Hematopoietic multipotent progenitor cell treated with erythropoietin and hydrocortisone succinate and interleukin-3 and kit ligand, for 17 days (in vitro differentiated cells): Measurements from ENCODE around the gene WDR49.
"Not testable (repeated sequence)": the region's sequence is repeated elsewhere in the genome, so short reads cannot be mapped to it uniquely, and the experiment has no call there.

Experiments used
- DNase-seq: peaks from one replicate; pipeline ENCODE4 v3.0.0-alpha.2; 2015; ENCODE audit warnings: low spot score

Gene WDR49

DNA sequence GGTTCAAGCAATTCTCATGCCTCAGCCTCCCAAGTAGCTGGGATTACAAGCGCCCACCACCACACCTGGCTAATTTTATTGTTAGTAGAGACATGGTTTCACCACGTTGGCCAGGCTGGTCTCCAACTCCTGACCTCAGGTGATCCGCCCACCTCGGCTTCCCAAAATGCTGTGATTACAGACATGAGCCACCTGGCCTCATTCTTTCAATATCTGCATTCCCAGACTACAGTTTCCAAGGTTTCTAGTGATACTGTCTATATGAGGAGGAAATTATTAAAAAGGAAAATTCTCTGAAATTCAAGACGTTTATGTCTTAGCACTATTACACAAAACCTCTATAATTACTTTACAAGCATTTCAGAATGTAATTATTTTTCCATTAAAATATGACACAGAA is 39.5 kb downstream of the WDR49 start:
- DNase-seq = not testable (repeated sequence)

GRCh38 chr3:167611718-167612117 is 42.0 kb downstream of the WDR49 start:
- no peak for DNase-seq

GRCh38 chr3:167609156-167609555 is 44.6 kb downstream of the WDR49 start:
- no peak for DNase-seq

DNA sequence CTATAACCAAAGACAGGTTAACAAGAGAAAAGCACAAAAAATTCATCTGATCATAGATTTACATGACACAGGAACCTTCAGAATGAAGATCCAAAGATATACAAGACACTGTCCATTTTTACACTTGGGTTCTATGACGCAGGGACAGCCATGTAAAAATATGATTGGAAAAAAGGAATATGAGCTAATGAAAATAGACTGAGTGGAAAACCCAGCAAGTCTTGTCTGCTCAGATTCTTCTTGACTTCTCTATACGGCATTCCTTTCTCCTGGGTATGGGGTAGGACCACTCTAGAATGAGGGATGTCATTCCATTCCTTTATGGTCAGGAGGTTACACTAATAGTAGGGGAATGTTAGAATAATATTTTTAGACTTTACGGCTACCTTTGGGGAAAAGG is 46.9 kb downstream of the WDR49 start:
- no peak for DNase-seq

DNA sequence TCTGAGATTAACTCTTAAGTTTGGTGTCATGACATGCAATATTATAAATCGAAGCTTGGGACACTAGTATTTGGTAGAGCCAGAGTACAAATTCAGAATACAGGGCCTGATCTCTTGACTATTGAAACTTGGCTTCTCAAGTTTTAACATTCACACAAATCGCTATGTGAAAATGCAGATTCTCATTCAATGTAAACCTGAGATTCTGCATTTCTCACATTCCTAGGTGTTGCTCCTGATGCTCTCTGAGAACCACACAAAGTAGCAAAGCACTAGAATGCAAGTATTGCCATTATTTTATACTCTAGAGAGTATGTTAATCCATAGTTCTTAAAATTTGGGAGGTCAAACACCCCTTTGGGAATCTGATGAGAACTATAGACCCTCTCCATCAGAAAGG is 47.9 kb downstream of the WDR49 start:
- DNase-seq = no peak

GRCh38 chr3:167602041-167602440 is 51.7 kb downstream of the WDR49 start:
- DNase-seq = no peak

DNA sequence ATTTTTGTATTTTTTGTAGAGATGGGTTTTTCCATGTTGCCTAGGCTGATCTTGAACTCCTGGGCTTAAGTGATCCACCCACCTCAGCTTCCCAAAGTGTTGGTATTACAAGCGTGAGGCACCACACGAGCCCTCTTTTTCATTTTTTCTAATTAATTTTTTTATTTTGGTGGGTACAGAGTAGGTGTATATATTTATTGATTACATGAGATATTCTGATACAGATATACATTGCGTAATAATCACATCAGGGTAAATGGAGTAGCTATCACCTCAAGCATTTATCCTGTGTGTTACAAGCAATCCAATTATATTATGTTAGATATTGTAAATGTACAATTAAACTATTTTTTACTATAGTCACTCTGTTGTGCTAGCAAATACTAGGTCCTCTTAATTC is 66.1 kb downstream of the WDR49 start:
- no peak for DNase-seq

GRCh38 chr3:167575000-167575600 is 78.6 kb downstream of the WDR49 start:
- no peak for DNase-seq

DNA sequence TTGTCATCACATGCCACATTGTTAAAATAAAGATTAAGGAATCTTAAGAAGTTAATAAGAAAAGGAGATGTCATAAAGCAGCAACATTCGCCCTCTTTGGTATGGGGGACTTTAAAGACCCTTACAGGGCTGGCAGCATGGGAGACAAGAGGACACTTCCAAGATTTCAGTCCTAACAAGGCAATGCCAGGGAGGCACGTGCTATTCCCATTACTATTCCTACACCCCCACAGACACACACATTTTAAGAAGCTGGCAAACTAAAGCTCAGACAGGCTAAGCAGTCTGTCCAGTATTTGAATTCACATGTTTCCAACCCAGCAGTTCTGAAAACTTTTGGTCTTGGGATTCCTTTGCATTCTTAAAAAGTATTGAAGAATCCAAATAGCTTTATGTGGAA is 80.8 kb downstream of the WDR49 start:
- no peak for DNase-seq

GRCh38 chr3:167568634-167569033 is 85.1 kb downstream of the WDR49 start:
- DNase-seq = no peak

- DNase-seq = no peak
Observed at GRCh38 chr3:167565489-167565888, 88.3 kb downstream of the WDR49 start.

DNA sequence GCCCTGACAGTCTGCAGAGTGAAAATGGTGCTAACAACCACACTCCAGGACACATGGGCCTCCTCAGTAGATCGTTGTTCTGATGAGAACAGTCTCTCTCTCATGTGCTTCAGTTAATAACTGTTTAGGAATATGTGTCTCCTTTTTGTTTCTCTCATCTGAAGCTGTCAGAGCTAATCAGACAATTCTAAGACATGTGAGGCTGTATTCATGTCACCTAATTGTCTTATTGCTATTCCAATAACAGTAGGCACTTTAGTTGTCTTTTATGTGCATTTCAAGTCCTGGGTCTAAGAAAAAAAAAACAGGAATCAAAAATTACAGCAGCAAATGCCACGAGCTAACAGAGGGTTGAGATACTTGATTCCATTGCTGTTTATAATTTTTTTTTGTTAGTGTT is 89.1 kb downstream of the WDR49 start:
- no peak for DNase-seq

- no peak for DNase-seq
Observed at GRCh38 chr3:167559924-167560323, 93.8 kb downstream of the WDR49 start.

DNA sequence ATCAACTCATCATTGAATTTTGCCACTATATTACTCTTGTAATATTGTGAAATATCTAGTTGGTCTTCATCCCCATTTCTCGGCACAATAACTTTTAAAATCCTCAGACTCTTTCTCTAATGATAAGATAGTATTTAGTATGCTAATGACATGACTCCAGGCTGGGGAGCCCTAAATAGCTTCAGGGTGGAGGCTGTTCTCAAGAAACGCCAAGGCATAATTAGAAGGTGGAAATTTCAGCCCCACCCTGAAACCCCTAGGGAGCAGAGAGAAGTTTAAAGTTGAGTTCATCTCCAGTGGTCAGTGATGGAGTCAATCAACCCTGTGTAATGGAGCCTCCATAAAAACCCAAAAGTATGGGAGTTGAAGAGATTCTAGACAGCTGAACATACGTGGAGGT is 98.8 kb downstream of the WDR49 start:
- no peak for DNase-seq

DNA sequence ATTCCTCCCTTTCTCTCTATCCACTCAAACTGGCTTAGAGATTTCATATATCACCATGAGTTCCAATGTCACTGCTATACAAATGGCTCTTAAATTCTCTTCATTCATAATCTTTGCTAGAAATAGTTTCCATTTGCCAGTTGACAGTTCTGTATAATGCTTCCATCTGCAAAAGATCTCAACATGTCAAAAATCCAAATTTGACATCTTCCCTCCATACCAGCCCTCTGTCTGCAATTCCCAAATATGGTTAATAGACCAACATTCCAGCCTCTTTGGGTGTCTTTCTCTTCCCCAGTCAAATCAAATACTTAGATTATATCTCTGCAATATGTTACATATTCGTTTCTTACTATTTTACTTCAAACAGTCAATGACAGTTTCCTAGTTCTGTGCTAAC is 115.7 kb downstream of the WDR49 start:
- no peak for DNase-seq

DNA sequence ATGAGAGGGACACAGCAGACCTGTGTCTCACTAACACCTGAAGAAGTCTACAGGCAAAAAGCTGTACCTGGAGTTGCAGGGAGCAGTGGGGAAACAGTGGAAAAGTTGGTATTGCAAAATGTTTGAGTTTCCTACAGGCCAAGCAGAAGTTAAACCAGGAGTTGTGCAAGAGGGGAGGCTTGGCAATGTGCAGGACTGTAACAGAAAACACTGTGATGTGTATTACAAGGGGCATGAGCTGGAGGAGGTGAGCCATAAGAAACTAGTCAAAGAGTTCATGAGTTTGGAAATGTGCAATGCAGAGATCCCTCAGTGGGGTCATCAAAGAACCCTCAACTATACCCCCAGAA is 132.8 kb downstream of the WDR49 start:
- DNase-seq = no peak

- DNase-seq = no peak
Observed at GRCh38 chr3:167520266-167521005, 133.3 kb downstream of the WDR49 start.

DNA sequence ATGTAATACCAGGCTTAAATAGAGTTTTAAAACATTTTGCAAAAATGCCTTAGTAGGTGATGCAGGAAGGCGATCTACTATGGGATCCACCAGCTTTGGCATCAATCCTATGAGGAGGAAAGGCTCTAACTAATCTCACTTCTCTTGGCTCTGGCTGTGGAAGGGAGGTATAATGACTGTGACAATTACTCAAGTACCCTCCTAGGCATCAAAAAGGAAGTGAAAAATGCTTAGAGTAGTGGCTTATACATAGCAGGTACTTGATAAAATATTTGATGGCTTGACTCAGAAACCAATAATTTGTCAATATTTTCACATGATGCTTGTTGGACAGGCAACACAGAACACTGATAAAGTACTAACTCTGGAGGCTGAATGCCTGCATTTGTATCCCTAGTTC is 145.8 kb downstream of the WDR49 start:
- no peak for DNase-seq

DNA sequence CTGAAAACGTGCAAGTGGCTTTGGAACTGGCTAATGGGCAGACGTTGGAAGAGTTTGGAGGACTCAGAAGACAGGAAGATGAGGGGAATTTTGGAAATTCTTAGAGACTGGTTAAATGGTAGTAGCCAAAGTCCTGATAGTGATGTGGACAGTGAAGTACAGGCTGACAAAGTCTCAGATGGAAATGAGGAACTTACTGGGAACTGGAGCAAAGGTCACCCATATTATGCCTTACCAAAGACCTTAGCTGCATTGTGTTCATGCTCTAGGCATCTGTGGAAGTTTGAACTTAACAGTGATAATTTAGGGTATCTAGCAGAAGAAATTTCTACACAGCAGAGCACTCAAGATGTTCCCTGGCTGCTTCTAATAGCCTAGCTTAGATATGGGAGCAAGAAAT is 151.3 kb downstream of the WDR49 start:
- DNase-seq = no peak

GRCh38 chr3:167501941-167502340 is 151.8 kb downstream of the WDR49 start:
- DNase-seq = no peak

DNA sequence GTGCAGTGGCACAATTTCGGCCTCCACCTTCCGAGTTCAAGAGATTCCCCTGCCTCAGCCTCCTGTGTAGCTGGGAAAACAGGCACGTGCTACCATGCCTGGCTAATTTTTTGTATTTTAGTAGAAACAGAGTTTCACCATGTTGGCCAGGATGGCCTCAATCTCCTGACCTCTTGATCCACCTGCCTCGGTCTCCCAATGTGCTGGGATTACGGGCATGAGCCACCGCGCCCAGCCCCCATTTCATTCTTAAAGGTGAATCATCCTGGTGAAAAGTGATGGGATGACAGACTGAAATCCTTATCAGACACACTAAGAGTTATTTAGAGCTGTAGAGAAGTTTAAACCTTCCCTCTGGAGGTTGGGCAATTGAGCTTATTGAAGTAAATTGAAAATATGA is 155.8 kb downstream of the WDR49 start:
- no peak for DNase-seq

DNA sequence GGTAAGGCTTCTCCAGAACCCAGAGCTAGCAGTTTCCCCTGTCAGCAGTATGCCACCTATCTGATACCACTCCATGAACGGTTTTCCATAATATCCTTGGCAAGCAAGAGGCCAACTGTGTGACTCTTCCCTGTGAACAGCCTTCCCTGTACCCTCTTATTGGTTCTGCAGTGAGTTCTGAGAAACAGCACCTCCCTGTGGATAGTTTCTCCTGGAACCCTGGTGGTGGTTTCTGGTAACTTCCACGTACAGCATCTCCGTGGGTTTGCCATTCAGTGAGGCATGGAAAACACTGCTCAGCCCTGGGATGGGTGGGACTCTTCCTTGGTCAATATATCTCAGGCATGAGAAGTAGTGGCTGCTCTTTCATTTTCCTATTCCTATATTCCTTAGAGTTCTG is 160.5 kb downstream of the WDR49 start:
- DNase-seq = no peak

GRCh38 chr3:167491621-167492020 is 162.1 kb downstream of the WDR49 start:
- DNase-seq = no peak

- DNase-seq = no peak
Observed at GRCh38 chr3:167489571-167489970, 164.2 kb downstream of the WDR49 start.
